GM12874 (cell line): ENCODE data around the gene CEP250.

Experiments
- CTCF ChIP-seq: IDR thresholded peaks from 2 replicates; pipeline ENCODE4 v1.5.1; 2011; ENCODE audit warnings: low read depth, mild to moderate bottlenecking, control low read depth, low read length, moderate library complexity; ENCODE audit not compliant: insufficient read depth

The CEP250 gene

GRCh38 chr20:35510951-35511735, 55.7 kb downstream of the CEP250 start:
- no peak for TF ChIP-seq CTCF

GRCh38 chr20:35511814-35512420, 56.5 kb downstream of the CEP250 start:
- TF ChIP-seq CTCF = 0 out of 2 replicates have a peak, but pooled peaks have one; percentile 13

- TF ChIP-seq CTCF = no peak
Measured at GRCh38 chr20:35514371-35514932, 59.1 kb downstream of the CEP250 start.

- TF ChIP-seq CTCF = no peak
Measured at GRCh38 chr20:35515341-35515740, 59.9 kb downstream of the CEP250 start.

- no peak for TF ChIP-seq CTCF
Measured at GRCh38 chr20:35515949-35516645, 60.7 kb downstream of the CEP250 start.

GRCh38 chr20:35517125-35517524, 61.7 kb downstream of the CEP250 start:
- no peak for TF ChIP-seq CTCF

GRCh38 chr20:35518955-35519354, 63.6 kb downstream of the CEP250 start:
- no peak for TF ChIP-seq CTCF
